ENCODE data around the gene AZI2.

Gene AZI2

DNA sequence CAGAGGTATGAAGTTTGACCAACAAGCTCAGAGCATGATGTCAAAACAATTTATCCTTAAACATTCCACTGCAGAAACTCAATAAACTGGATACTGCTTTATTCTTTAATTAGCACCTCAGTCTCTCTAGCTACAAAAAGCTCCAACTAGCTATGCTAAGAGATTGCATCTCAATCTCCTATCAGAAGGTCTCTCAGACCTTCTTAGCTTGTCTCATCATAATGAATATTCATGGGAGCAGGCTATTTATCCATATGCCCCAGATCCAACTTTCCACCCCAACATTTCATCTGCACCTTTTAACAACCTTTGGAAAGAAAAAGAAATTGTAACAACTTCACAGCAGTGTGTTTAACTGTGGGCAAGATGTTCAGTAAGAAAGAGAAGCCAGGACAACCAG is 11.4 kb downstream of the AZI2 start:
- TF ChIP-seq BACH2 (CRISPR knock-in tag; IDR thresholded peaks at IDR 0.05; ENCODE audit: borderline replicate concordance) (no peak), OSR1 (CRISPR knock-in tag; IDR thresholded peaks at IDR 0.05) (no peak), ISL1 (CRISPR knock-in tag; IDR thresholded peaks at IDR 0.05) (no peak), ZNF70 (CRISPR knock-in tag; IDR thresholded peaks at IDR 0.05) (no peak), PPARA (CRISPR knock-in tag; IDR thresholded peaks at IDR 0.05; ENCODE audit: borderline replicate concordance) (no peak), SNAI2 (CRISPR knock-in tag; IDR thresholded peaks at IDR 0.05) (no peak)
- TF ChIP-seq, protein P1, sequence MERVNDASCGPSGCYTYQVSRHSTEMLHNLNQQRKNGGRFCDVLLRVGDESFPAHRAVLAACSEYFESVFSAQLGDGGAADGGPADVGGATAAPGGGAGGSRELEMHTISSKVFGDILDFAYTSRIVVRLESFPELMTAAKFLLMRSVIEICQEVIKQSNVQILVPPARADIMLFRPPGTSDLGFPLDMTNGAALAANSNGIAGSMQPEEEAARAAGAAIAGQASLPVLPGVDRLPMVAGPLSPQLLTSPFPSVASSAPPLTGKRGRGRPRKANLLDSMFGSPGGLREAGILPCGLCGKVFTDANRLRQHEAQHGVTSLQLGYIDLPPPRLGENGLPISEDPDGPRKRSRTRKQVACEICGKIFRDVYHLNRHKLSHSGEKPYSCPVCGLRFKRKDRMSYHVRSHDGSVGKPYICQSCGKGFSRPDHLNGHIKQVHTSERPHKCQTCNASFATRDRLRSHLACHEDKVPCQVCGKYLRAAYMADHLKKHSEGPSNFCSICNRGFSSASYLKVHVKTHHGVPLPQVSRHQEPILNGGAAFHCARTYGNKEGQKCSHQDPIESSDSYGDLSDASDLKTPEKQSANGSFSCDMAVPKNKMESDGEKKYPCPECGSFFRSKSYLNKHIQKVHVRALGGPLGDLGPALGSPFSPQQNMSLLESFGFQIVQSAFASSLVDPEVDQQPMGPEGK (CRISPR knock-in tag; IDR thresholded peaks at IDR 0.05; ENCODE audit: borderline replicate concordance) = no peak
- TF ChIP-seq, protein P2, sequence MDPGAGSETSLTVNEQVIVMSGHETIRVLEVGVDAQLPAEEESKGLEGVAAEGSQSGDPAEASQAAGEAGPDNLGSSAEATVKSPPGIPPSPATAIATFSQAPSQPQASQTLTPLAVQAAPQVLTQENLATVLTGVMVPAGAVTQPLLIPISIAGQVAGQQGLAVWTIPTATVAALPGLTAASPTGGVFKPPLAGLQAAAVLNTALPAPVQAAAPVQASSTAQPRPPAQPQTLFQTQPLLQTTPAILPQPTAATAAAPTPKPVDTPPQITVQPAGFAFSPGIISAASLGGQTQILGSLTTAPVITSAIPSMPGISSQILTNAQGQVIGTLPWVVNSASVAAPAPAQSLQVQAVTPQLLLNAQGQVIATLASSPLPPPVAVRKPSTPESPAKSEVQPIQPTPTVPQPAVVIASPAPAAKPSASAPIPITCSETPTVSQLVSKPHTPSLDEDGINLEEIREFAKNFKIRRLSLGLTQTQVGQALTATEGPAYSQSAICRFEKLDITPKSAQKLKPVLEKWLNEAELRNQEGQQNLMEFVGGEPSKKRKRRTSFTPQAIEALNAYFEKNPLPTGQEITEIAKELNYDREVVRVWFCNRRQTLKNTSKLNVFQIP (CRISPR knock-in tag; IDR thresholded peaks at IDR 0.05; ENCODE audit: borderline replicate concordance, low read depth) = no peak
- no peak for ATAC-seq

DNA sequence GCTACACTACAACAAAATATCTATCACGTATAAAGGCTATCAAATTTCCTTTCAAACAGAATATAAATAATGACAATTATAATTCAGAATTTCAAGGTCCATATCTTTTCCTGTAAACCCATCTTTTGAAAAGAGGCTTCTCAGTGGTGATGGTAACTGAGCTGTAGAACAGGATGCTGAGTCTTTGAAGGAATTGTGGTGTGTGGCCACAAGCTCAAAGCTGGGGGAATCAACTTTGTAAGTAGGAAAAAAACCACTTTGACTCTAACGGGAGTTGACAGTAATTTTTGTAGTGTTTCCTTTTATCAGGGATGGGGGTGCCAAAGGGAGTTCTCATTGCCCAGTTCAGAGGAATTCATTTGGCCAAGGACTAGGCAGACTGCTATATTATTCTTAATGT is 13.4 kb downstream of the AZI2 start:
- TF ChIP-seq TCF4 (CRISPR knock-in tag; IDR thresholded peaks at IDR 0.05; ENCODE audit: borderline replicate concordance) (no peak), TOX (CRISPR knock-in tag; IDR thresholded peaks at IDR 0.05; ENCODE audit: borderline replicate concordance) (no peak), ZC3H10 (CRISPR knock-in tag; IDR thresholded peaks at IDR 0.05) (no peak), BACH2 (CRISPR knock-in tag; IDR thresholded peaks at IDR 0.05; ENCODE audit: borderline replicate concordance) (no peak), ESRRG (CRISPR knock-in tag; IDR thresholded peaks at IDR 0.05) (no peak), SNAI2 (CRISPR knock-in tag; IDR thresholded peaks at IDR 0.05) (no peak), OSR1 (CRISPR knock-in tag; IDR thresholded peaks at IDR 0.05) (no peak), ZNF565 (CRISPR knock-in tag; conservative IDR thresholded peaks at IDR 0.05; ENCODE audit: low read depth) (no peak), PPARA (CRISPR knock-in tag; IDR thresholded peaks at IDR 0.05; ENCODE audit: borderline replicate concordance) (no peak), ISL1 (CRISPR knock-in tag; IDR thresholded peaks at IDR 0.05) (no peak)
- TF ChIP-seq, protein P3, sequence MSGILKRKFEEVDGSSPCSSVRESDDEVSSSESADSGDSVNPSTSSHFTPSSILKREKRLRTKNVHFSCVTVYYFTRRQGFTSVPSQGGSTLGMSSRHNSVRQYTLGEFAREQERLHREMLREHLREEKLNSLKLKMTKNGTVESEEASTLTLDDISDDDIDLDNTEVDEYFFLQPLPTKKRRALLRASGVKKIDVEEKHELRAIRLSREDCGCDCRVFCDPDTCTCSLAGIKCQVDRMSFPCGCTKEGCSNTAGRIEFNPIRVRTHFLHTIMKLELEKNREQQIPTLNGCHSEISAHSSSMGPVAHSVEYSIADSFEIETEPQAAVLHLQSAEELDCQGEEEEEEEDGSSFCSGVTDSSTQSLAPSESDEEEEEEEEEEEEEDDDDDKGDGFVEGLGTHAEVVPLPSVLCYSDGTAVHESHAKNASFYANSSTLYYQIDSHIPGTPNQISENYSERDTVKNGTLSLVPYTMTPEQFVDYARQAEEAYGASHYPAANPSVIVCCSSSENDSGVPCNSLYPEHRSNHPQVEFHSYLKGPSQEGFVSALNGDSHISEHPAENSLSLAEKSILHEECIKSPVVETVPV (CRISPR knock-in tag; IDR thresholded peaks at IDR 0.05) = no peak
- TF ChIP-seq, protein P4, sequence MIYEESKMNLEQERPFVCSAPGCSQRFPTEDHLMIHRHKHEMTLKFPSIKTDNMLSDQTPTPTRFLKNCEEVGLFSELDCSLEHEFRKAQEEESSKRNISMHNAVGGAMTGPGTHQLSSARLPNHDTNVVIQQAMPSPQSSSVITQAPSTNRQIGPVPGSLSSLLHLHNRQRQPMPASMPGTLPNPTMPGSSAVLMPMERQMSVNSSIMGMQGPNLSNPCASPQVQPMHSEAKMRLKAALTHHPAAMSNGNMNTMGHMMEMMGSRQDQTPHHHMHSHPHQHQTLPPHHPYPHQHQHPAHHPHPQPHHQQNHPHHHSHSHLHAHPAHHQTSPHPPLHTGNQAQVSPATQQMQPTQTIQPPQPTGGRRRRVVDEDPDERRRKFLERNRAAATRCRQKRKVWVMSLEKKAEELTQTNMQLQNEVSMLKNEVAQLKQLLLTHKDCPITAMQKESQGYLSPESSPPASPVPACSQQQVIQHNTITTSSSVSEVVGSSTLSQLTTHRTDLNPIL (CRISPR knock-in tag; IDR thresholded peaks at IDR 0.05; ENCODE audit: low read depth) = no peak
- TF ChIP-seq, protein P2 (CRISPR knock-in tag; IDR thresholded peaks at IDR 0.05; ENCODE audit: borderline replicate concordance, low read depth) = no peak
- TF ChIP-seq, protein P5, sequence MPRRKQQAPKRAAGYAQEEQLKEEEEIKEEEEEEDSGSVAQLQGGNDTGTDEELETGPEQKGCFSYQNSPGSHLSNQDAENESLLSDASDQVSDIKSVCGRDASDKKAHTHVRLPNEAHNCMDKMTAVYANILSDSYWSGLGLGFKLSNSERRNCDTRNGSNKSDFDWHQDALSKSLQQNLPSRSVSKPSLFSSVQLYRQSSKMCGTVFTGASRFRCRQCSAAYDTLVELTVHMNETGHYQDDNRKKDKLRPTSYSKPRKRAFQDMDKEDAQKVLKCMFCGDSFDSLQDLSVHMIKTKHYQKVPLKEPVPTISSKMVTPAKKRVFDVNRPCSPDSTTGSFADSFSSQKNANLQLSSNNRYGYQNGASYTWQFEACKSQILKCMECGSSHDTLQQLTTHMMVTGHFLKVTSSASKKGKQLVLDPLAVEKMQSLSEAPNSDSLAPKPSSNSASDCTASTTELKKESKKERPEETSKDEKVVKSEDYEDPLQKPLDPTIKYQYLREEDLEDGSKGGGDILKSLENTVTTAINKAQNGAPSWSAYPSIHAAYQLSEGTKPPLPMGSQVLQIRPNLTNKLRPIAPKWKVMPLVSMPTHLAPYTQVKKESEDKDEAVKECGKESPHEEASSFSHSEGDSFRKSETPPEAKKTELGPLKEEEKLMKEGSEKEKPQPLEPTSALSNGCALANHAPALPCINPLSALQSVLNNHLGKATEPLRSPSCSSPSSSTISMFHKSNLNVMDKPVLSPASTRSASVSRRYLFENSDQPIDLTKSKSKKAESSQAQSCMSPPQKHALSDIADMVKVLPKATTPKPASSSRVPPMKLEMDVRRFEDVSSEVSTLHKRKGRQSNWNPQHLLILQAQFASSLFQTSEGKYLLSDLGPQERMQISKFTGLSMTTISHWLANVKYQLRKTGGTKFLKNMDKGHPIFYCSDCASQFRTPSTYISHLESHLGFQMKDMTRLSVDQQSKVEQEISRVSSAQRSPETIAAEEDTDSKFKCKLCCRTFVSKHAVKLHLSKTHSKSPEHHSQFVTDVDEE (CRISPR knock-in tag; IDR thresholded peaks at IDR 0.05) = no peak
- ATAC-seq = no peak

DNA sequence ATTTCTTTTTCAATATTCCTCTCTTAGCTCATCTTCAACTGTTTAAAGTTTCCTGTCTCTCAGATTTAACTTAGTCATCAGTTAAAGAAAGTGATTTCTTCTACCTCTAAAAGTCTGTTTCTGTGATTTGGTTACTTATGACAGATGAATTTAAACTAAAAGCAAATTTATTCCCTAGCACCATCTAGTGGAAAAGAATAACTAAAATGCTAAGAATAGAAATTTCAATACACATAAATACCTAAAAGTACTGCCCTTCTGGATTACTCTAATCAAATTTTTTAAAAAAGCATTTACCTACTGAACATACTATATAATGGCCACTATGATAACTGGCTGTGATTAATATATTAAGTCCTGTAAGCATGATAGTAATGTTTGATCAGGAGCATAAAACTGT is 14.1 kb downstream of the AZI2 start:
- no peak for TF ChIP-seq ZNF8 (CRISPR knock-in tag; IDR thresholded peaks at IDR 0.05)
- TF ChIP-seq RARB (CRISPR knock-in tag; IDR thresholded peaks at IDR 0.05) = no peak
- ATAC-seq = peak; percentile 52; the same call in 1 of the 3 replicates

All from SK-N-SH treated with all-trans-retinoic acid at 6 μM for 48 hours (cell line).